Fibroblast of lung (primary cell): ENCODE measurements around the gene PFDN6. TPM values are rescaled to one million over a fixed set of nuclear protein-coding genes. Genes with fewer than 3 reads are reported as not detected.

Experiments
- DNase-seq, 2 donors: peaks; one replicate each; pipeline versions ENCODE4 v3.0.0 to v3.0.0-alpha.2; 2010; ENCODE audit warnings: low read depth in 2 of 2
- H2AFZ ChIP-seq: 2 replicates; pipeline ENCODE4 v1.5.1; 2012; ENCODE audit warnings: low read length, control low read depth, inconsistent platforms
- H3K27ac ChIP-seq: 2 replicates; pipeline ENCODE4 v1.5.1; 2011; ENCODE audit warnings: low read length, control low read depth; ENCODE audit not compliant: insufficient read depth
- H3K27me3 ChIP-seq: 2 replicates; pipeline ENCODE4 v1.5.1; 2011; ENCODE audit warnings: mild to moderate bottlenecking, low read length; ENCODE audit not compliant: control insufficient read depth, insufficient read depth
- H3K36me3 ChIP-seq: 2 replicates; pipeline ENCODE4 v1.5.1; 2011; ENCODE audit warnings: low read length; ENCODE audit not compliant: control insufficient read depth, insufficient read depth
- H3K4me1 ChIP-seq: 2 replicates; pipeline ENCODE4 v1.5.1; 2011; ENCODE audit warnings: low read length; ENCODE audit not compliant: control insufficient read depth, insufficient read depth; ENCODE audit errors: extremely low read depth
- H3K4me2 ChIP-seq: 2 replicates; pipeline ENCODE4 v1.5.1; 2011; ENCODE audit warnings: low read length, control low read depth; ENCODE audit not compliant: insufficient read depth; ENCODE audit errors: extremely low read depth
- H3K4me3 ChIP-seq, 4 experiments: fragments of 200-600 bp in 1 of 4; sonication (generic) in 1 of 4; replicated peaks in 1 of 4; 2 replicates each; pipeline ENCODE4 v1.5.1; 2011 to 2016; ENCODE audit warnings: low read length in 4 of 4, low read depth in 3 of 4, mild to moderate bottlenecking in 3 of 4, control low read depth in 2 of 4, inconsistent platforms in 1 of 4, mixed read lengths in 1 of 4; ENCODE audit not compliant: insufficient read depth in 1 of 4; ENCODE audit errors: control extremely low read depth in 1 of 4
- H3K79me2 ChIP-seq: 2 replicates; pipeline ENCODE4 v1.5.1; 2012; ENCODE audit warnings: mild to moderate bottlenecking, low read length, inconsistent platforms; ENCODE audit not compliant: control insufficient read depth, insufficient read depth
- H3K9ac ChIP-seq: 2 replicates; pipeline ENCODE4 v1.5.1; 2011; ENCODE audit warnings: mild to moderate bottlenecking, low read length, control low read depth; ENCODE audit not compliant: insufficient read depth
- H3K9me3 ChIP-seq: 2 replicates; pipeline ENCODE4 v1.5.1; 2012; ENCODE audit warnings: low read depth, low read length; ENCODE audit not compliant: control insufficient read depth, insufficient read depth
- H4K20me1 ChIP-seq: 2 replicates; pipeline ENCODE4 v1.5.1; 2011; ENCODE audit warnings: low read length; ENCODE audit not compliant: control insufficient read depth, insufficient read depth; ENCODE audit errors: extremely low read depth
- CTCF ChIP-seq, 2 donors: IDR thresholded peaks in 1 of 2; conservative IDR thresholded peaks in 1 of 2; 1 replicate in 1 of 2; 2 replicates in 1 of 2; pipeline ENCODE4 v1.5.1; 2011 to 2012; ENCODE audit warnings: low read length in 2 of 2, control low read depth in 1 of 2, inconsistent platforms in 1 of 2, low read depth in 1 of 2, mild to moderate bottlenecking in 1 of 2
- EZH2 ChIP-seq: IDR thresholded peaks from 2 replicates; pipeline ENCODE4 v1.5.1; 2012; ENCODE audit warnings: low read length, control low read depth, mild to moderate bottlenecking; ENCODE audit errors: missing control alignments
- polyA plus RNA-seq, 2 donors: library from polyadenylated mRNA; depleted of rRNA in 1 of 2; stranded (reverse) in 1 of 2; unstranded in 1 of 2; fragments of >200 nt; gene quantifications; 2 replicates each; pipeline ENCODE4 v1.2.1, GENCODE V29; 2011 to 2012; ENCODE audit warnings: missing spikeins in 1 of 2
- total RNA-seq: library from RNA; depleted of rRNA; stranded (reverse); fragments of >200 nt; gene quantifications from 2 replicates; pipeline ENCODE4 v1.2.1, GENCODE V29; 2014

The PFDN6 gene
- total and polyA plus RNA-seq, 2 donors (not counting 1 experiment from before 2014, with no cell fraction given): 39.8 to 46.7 TPM

- H3K4me2 ChIP-seq: peak within 1 kb of the TSS; percentile 70
- no peaks in the 10 kb centered on the region for H3K9me3 ChIP-seq
- H2AFZ ChIP-seq: no peak within 1 kb of the TSS
- no peaks in the 10 kb centered on the region for H3K27me3 ChIP-seq
- peaks cover 35% of the 10 kb centered on the region for H3K36me3 ChIP-seq
- H3K79me2 ChIP-seq: peaks cover 39% of the 10 kb centered on the region
- peaks cover 19% of the 10 kb centered on the region for H3K4me1 ChIP-seq
- peak; percentile 69 to 75 for DNase-seq
- peak within 1 kb of the TSS; percentile 52 for H3K9ac ChIP-seq
- H3K27ac ChIP-seq: peak within 1 kb of the TSS; percentile 67
- no peaks in the 10 kb centered on the region for H4K20me1 ChIP-seq
- H3K4me3 ChIP-seq: peak within 1 kb of the TSS; percentile 18 to 59 (median 46)
- TF ChIP-seq EZH2 (no peak), CTCF (conservative IDR thresholded peaks at IDR 0.05 in 1 of 2, IDR thresholded peaks at IDR 0.05 in 1 of 2; ENCODE audit: low read depth in 1 of 2, low read length in 2 of 2) (peak; percentile 33 to 37)
Observed at GRCh38 chr6:33276864-33277662, 12.3 kb upstream of the PFDN6 start, which contains the start of gene B3GALT4. B3GALT4 (plus strand) TSS chr6:33277123; CDS start chr6:33277420, 297 bp downstream.

- no peaks in the 10 kb centered on the region for H3K9me3 ChIP-seq
Observed at GRCh38 chr6:33277663-33278391, 11.6 kb upstream of the PFDN6 start.

More at GRCh38 chr6:33277663-33278391, 11.6 kb upstream of the PFDN6 start:
- Histone ChIP-seq H3K4me1 (peaks cover 19% of the 10 kb centered on the region), H3K27me3 (no peaks in the 10 kb centered on the region), H4K20me1 (no peaks in the 10 kb centered on the region), H3K36me3 (peaks cover 37% of the 10 kb centered on the region), H3K79me2 (peaks cover 31% of the 10 kb centered on the region), H3K9ac (peak overlapping the region; percentile 8), H3K27ac (peak overlapping the region; percentile 67), H2AFZ (no peak overlapping the region), H3K4me3 (peak overlapping the region in 3 of 4 experiments; percentile 21 to 59 (median 29)), H3K4me2 (peak overlapping the region; percentile 59)
- no peak for TF ChIP-seq CTCF (conservative IDR thresholded peaks at IDR 0.05 in 1 of 2, IDR thresholded peaks at IDR 0.05 in 1 of 2; ENCODE audit: low read depth in 1 of 2, low read length in 2 of 2)
- TF ChIP-seq EZH2: no peak
- DNase-seq: peak; percentile 7 to 11
